Measurements from ENCODE around the gene ZNF512B. TPM values are rescaled to one million over a fixed set of nuclear protein-coding genes. Genes with fewer than 3 reads are reported as not detected.
"Not testable (repeated sequence)": the region's sequence is repeated elsewhere in the genome, so short reads cannot be mapped to it uniquely, and the experiment has no call there.

Gene ZNF512B
- polyA plus RNA-seq, 2 of the 4 experiments (the other 2 are of a cell fraction) = 2.1 to 16.8 TPM

DNA sequence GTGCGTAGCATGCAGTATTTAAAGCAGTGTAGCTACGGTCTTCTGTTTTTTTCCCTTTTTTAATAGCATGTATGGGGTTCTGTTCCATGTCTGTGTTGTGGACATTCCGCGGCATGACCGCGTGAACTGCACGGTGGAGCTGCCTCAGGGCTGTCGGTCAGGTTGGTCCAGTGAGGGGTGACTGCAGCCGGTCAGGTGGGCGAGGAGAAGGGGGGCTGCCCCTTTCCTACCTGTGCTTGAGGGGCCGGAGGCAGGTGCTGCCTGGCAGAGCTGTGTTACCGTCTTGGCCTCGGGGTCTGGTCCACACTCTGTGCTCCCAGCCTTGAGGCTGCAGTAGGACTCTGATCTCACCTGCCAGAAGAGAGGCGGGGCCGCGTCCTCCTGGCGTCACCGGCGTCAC is 38.0 kb downstream of the ZNF512B start:
- Histone ChIP-seq H3K4me2 (no peak overlapping the region), H3K9me3 (no peaks in the 10 kb centered on the region), H3K4me1 (no peaks in the 10 kb centered on the region), H3K27ac (no peak overlapping the region), H3K4me3 (no peak overlapping the region)
- FAIRE-seq (no peak), ATAC-seq (no peak), DNase-seq (ENCODE audit: low read depth in 1 of 2, low spot score in 1 of 2) (no peak)
- ChIA-PET POLR2A (no interaction called here), CTCF (interaction anchor here (1.0 kb wide), 1 partner anchor 41 kb away, joined by 3 read pairs; no protein-coding TSS in a partner anchor)
- TF ChIP-seq ESRRA (IDR thresholded peaks at IDR 0.05; ENCODE audit: borderline replicate concordance, low read length) (no peak), ZC3H11A (IDR thresholded peaks at IDR 0.05) (no peak), RFX5 (IDR thresholded peaks at IDR 0.05) (no peak), PHF8 (IDR thresholded peaks at IDR 0.05; ENCODE audit: borderline replicate concordance, low read depth) (no peak), SMC3 (IDR thresholded peaks at IDR 0.05) (no peak), BHLHE40 (IDR thresholded peaks at IDR 0.05; ENCODE audit: low read depth, low read length) (no peak), JUN (IDR thresholded peaks at IDR 0.05) (no peak), POLR2A (IDR thresholded peaks at IDR 0.05; ENCODE audit: low read length) (no peak), RAD21 (conservative IDR thresholded peaks at IDR 0.05 in 1 of 2, IDR thresholded peaks at IDR 0.05 in 1 of 2) (no peak), RNF2 (IDR thresholded peaks at IDR 0.05; ENCODE audit: borderline replicate concordance, low read depth) (no peak)
- TF ChIP-seq, protein P1, sequence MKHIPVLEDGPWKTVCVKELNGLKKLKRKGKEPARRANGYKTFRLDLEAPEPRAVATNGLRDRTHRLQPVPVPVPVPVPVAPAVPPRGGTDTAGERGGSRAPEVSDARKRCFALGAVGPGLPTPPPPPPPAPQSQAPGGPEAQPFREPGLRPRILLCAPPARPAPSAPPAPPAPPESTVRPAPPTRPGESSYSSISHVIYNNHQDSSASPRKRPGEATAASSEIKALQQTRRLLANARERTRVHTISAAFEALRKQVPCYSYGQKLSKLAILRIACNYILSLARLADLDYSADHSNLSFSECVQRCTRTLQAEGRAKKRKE (CRISPR knock-in tag; IDR thresholded peaks at IDR 0.05; ENCODE audit: low read depth) = no peak
- TF ChIP-seq, protein P2, sequence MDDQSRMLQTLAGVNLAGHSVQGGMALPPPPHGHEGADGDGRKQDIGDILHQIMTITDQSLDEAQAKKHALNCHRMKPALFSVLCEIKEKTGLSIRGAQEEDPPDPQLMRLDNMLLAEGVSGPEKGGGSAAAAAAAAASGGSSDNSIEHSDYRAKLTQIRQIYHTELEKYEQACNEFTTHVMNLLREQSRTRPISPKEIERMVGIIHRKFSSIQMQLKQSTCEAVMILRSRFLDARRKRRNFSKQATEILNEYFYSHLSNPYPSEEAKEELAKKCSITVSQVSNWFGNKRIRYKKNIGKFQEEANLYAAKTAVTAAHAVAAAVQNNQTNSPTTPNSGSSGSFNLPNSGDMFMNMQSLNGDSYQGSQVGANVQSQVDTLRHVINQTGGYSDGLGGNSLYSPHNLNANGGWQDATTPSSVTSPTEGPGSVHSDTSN (IDR thresholded peaks at IDR 0.05) = no peak
- TF ChIP-seq, protein P3, sequence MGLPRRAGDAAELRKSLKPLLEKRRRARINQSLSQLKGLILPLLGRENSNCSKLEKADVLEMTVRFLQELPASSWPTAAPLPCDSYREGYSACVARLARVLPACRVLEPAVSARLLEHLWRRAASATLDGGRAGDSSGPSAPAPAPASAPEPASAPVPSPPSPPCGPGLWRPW (IDR thresholded peaks at IDR 0.05) = no peak
- WGBS (ENCODE audit: missing lambda C conversion rate) = 97% methylated on average over 19 of the region's 19 CpGs

DNA sequence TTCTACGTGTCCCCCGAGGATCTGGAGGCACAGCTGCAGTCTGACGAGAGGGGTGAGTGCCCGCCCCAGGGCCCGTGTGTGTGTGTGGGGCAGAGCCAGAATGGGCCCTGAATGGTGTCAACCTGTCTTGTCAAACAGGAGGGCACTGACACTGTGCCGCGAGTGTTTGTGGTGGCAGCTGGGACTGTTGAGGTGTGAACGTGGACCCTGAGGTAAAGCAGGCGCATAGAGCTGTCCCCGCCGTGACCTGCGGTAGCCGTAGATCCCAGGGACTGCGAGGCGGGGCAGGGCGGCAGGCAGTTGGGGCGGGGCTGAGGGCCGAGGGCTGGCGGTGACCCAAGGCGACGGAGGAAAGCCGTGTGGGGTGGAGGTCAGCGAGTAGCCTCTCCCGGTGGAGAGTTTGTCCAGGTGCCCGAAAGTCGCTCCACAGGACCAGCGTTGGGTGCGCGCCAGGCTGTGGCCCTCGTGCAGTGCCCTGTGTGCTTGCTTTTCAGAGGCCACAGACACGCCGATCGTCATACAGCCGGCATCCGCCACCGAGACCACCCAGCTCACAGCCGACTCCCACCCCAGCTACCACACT is 38.7 kb downstream of the ZNF512B start:
- Histone ChIP-seq H3K9me3 (no peaks in the 10 kb centered on the region), H3K4me2 (no peak overlapping the region), H3K4me3 (no peak overlapping the region), H3K4me1 (no peaks in the 10 kb centered on the region), H3K27ac (no peak overlapping the region)
- POLR2A ChIA-PET = no interaction called here
- DNase-seq (ENCODE audit: low read depth in 1 of 2, low spot score in 1 of 2) (no peak), ATAC-seq (no peak), FAIRE-seq (no peak)
- WGBS (ENCODE audit: missing lambda C conversion rate) = 95% methylated on average over 37 of the region's 37 CpGs
- no peak for TF ChIP-seq ESRRA (IDR thresholded peaks at IDR 0.05; ENCODE audit: borderline replicate concordance, low read length)
- CTCF ChIA-PET = interaction anchor here (1.0 to 1.3 kb wide), 3 partner anchors 14 to 50 kb away, joined by 3 to 4 read pairs (median 3); partner anchors contain the start of gene PRPF6

DNA sequence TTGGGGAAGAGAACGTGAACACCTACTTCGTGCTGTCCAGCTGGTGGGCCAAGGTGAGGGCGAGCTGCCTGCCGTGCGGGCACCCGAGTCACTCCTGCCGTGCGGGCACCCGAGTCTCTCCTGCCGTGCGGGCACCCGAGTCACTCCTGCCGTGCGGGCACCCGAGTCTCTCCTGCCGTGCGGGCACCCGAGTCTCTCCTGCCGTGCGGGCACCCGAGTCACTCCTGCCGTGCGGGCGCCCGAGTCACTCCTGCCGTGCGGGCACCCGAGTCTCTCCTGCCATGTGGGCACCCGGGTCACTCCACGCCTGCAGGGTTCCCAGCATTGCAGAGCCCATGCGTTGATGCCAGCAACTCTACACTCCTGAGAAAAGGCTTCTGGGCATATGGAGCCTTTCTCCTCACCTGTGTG is 40.3 kb downstream of the ZNF512B start:
- WGBS (ENCODE audit: missing lambda C conversion rate) = 94% methylated on average over 25 of the region's 31 CpGs
- FAIRE-seq; H3K4me1 ChIP-seq; H3K27ac ChIP-seq; DNase-seq (ENCODE audit: low read depth in 1 of 2, low spot score in 1 of 2); H3K4me2 ChIP-seq; POLR2A ChIA-PET; H3K4me3 ChIP-seq; ATAC-seq; H3K9me3 ChIP-seq: not testable (repeated sequence)
- CTCF ChIA-PET = interaction anchor here (1.0 to 1.3 kb wide), 2 partner anchors 12 to 51 kb away, joined by 3 to 4 read pairs; partner anchors contain the start of gene PRPF6

DNA sequence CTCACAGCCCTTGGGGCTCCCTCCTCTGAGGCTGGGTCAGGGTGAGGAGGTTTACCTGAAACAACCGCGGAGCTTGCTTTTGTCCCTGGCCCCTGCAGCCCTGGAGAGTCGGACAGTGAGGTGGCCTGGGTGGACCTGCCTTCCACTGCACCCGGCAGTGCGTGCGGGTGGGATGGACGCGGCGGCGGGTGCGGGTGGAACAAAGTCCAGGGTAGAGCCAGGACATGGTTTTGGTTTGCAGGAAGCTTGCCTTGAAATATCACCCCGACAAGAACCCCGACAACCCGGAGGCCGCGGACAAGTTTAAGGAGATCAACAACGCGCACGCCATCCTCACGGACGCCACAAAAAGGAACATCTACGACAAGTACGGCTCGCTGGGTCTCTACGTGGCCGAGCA is 40.7 kb downstream of the ZNF512B start:
- CTCF ChIA-PET = interaction anchor here (1.0 kb wide), 1 partner anchor 11 kb away, joined by 3 read pairs; no protein-coding TSS in a partner anchor
- Histone ChIP-seq H3K27ac (no peak overlapping the region), H3K4me1 (no peaks in the 10 kb centered on the region), H3K4me2 (no peak overlapping the region), H3K4me3 (no peak overlapping the region), H3K9me3 (no peaks in the 10 kb centered on the region)
- ATAC-seq = no peak
- POLR2A ChIA-PET = no interaction called here
- TF ChIP-seq, protein P1 (CRISPR knock-in tag; IDR thresholded peaks at IDR 0.05; ENCODE audit: low read depth) = no peak
- TF ChIP-seq NFE2L2 (conservative IDR thresholded peaks at IDR 0.05; ENCODE audit: low read length) = no peak
- TF ChIP-seq, protein P4, sequence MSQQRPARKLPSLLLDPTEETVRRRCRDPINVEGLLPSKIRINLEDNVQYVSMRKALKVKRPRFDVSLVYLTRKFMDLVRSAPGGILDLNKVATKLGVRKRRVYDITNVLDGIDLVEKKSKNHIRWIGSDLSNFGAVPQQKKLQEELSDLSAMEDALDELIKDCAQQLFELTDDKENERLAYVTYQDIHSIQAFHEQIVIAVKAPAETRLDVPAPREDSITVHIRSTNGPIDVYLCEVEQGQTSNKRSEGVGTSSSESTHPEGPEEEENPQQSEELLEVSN (IDR thresholded peaks at IDR 0.05; ENCODE audit: borderline replicate concordance, low read depth) = no peak
- TF ChIP-seq MAFK (IDR thresholded peaks at IDR 0.05; ENCODE audit: partially characterized antibody) = no peak
- no peak for FAIRE-seq
- DNase-seq (ENCODE audit: low read depth in 1 of 2, low spot score in 1 of 2) = no peak
- WGBS (ENCODE audit: missing lambda C conversion rate) = 95% methylated on average over 18 of the region's 26 CpGs

Measured in A549 (cell line).